ENCODE measurements around the gene ST7.

The ST7 gene

DNA sequence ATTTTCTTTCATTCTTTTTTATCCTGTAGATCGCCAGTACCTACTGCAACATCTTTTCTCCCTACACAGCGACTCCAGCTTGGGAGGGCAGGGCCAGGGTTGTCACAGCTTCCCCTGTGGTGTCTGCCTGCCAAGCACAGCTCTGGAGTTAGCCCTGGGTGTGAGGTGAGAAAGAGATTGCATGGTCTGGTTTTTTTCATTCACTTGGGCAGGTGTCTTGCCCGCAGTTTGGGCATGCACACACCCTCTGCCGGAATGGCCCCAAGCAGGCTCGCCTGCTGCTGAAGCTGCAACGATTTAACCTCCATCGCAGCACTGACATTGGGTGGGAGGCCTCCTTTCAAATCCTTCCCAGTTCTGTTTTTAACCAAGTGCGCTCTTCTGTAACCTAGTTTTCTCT is 236.8 kb downstream of the ST7 start:
- ATAC-seq = no peak
- TF ChIP-seq, protein P1, sequence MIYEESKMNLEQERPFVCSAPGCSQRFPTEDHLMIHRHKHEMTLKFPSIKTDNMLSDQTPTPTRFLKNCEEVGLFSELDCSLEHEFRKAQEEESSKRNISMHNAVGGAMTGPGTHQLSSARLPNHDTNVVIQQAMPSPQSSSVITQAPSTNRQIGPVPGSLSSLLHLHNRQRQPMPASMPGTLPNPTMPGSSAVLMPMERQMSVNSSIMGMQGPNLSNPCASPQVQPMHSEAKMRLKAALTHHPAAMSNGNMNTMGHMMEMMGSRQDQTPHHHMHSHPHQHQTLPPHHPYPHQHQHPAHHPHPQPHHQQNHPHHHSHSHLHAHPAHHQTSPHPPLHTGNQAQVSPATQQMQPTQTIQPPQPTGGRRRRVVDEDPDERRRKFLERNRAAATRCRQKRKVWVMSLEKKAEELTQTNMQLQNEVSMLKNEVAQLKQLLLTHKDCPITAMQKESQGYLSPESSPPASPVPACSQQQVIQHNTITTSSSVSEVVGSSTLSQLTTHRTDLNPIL (CRISPR knock-in tag; IDR thresholded peaks at IDR 0.05; ENCODE audit: low read depth) = no peak
- no peak for TF ChIP-seq ISL1 (CRISPR knock-in tag; IDR thresholded peaks at IDR 0.05)
- TF ChIP-seq TOX (CRISPR knock-in tag; IDR thresholded peaks at IDR 0.05; ENCODE audit: borderline replicate concordance) = no peak
- no peak for TF ChIP-seq ZC3H10 (CRISPR knock-in tag; IDR thresholded peaks at IDR 0.05)
- no peak for TF ChIP-seq OSR1 (CRISPR knock-in tag; IDR thresholded peaks at IDR 0.05)
- TF ChIP-seq ARNTL (CRISPR knock-in tag; IDR thresholded peaks at IDR 0.05; ENCODE audit: borderline replicate concordance, low read depth) = no peak
- TF ChIP-seq ESRRG (CRISPR knock-in tag; IDR thresholded peaks at IDR 0.05) = no peak
- TF ChIP-seq, protein P2, sequence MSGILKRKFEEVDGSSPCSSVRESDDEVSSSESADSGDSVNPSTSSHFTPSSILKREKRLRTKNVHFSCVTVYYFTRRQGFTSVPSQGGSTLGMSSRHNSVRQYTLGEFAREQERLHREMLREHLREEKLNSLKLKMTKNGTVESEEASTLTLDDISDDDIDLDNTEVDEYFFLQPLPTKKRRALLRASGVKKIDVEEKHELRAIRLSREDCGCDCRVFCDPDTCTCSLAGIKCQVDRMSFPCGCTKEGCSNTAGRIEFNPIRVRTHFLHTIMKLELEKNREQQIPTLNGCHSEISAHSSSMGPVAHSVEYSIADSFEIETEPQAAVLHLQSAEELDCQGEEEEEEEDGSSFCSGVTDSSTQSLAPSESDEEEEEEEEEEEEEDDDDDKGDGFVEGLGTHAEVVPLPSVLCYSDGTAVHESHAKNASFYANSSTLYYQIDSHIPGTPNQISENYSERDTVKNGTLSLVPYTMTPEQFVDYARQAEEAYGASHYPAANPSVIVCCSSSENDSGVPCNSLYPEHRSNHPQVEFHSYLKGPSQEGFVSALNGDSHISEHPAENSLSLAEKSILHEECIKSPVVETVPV (CRISPR knock-in tag; IDR thresholded peaks at IDR 0.05) = no peak
- TF ChIP-seq ZFP30 (CRISPR knock-in tag; IDR thresholded peaks at IDR 0.05) = no peak

DNA sequence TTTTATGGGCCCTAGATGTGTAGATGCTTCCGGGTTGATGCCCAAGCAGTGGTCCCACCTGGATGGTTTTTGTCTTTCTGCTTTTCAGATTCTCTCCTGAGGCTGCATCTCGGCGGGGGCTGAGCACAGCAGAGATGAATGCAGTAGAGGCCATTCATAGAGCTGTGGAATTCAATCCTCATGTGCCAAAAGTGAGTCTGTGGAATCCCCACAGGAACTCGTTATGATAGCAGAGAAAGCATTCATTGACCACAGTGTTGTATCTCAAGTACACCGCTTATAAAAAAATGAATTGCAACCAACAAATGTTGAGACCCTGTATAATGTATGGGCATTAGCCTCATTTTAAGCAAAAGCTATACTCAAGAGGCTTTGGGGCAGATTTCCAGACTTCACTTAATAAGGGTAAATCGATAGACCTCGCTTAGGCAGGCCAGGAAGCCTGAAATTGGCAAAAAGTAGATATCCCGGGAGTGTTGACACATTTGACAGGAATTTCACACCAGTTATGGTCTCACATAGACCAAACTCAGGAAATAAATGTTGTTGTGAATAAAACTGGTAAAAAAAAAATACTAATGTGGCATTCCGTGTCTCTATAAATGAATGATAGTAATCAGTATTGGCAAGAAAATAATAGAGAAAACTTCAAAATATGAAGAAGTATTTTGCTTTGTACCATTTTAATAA is 237.6 kb downstream of the ST7 start:
- no peak for TF ChIP-seq TOX (CRISPR knock-in tag; IDR thresholded peaks at IDR 0.05; ENCODE audit: borderline replicate concordance)
- TF ChIP-seq ZFP3 (CRISPR knock-in tag; IDR thresholded peaks at IDR 0.05) = no peak
- no peak for ATAC-seq

DNA sequence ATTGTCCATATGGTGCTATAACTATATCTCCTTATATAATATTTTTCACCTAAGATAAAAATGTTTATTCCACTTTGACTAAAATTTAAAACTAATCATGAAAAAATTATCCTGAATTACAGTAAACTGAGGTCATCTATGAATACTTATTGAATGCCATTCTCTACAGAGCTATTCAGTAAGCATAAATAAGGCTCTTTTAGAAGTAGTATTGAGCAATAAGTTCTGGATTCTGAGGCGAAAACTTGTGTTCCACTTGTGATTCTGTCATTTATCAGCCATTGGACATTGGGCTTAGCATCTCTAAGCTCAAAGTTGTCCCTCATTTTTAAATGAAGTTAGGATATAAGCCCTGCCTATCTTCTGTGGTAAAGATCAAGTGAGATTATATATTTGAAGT is 238.8 kb downstream of the ST7 start:
- no peak for ATAC-seq
- TF ChIP-seq, protein P3, sequence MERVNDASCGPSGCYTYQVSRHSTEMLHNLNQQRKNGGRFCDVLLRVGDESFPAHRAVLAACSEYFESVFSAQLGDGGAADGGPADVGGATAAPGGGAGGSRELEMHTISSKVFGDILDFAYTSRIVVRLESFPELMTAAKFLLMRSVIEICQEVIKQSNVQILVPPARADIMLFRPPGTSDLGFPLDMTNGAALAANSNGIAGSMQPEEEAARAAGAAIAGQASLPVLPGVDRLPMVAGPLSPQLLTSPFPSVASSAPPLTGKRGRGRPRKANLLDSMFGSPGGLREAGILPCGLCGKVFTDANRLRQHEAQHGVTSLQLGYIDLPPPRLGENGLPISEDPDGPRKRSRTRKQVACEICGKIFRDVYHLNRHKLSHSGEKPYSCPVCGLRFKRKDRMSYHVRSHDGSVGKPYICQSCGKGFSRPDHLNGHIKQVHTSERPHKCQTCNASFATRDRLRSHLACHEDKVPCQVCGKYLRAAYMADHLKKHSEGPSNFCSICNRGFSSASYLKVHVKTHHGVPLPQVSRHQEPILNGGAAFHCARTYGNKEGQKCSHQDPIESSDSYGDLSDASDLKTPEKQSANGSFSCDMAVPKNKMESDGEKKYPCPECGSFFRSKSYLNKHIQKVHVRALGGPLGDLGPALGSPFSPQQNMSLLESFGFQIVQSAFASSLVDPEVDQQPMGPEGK (CRISPR knock-in tag; IDR thresholded peaks at IDR 0.05; ENCODE audit: borderline replicate concordance) = no peak
- no peak for TF ChIP-seq ISL1 (CRISPR knock-in tag; IDR thresholded peaks at IDR 0.05)
- TF ChIP-seq ARNTL (CRISPR knock-in tag; IDR thresholded peaks at IDR 0.05; ENCODE audit: borderline replicate concordance, low read depth) = no peak
- TF ChIP-seq ZC3H10 (CRISPR knock-in tag; IDR thresholded peaks at IDR 0.05) = no peak
- no peak for TF ChIP-seq TCF4 (CRISPR knock-in tag; IDR thresholded peaks at IDR 0.05; ENCODE audit: borderline replicate concordance)
- TF ChIP-seq, protein P4, sequence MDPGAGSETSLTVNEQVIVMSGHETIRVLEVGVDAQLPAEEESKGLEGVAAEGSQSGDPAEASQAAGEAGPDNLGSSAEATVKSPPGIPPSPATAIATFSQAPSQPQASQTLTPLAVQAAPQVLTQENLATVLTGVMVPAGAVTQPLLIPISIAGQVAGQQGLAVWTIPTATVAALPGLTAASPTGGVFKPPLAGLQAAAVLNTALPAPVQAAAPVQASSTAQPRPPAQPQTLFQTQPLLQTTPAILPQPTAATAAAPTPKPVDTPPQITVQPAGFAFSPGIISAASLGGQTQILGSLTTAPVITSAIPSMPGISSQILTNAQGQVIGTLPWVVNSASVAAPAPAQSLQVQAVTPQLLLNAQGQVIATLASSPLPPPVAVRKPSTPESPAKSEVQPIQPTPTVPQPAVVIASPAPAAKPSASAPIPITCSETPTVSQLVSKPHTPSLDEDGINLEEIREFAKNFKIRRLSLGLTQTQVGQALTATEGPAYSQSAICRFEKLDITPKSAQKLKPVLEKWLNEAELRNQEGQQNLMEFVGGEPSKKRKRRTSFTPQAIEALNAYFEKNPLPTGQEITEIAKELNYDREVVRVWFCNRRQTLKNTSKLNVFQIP (CRISPR knock-in tag; IDR thresholded peaks at IDR 0.05; ENCODE audit: borderline replicate concordance, low read depth) = no peak

DNA sequence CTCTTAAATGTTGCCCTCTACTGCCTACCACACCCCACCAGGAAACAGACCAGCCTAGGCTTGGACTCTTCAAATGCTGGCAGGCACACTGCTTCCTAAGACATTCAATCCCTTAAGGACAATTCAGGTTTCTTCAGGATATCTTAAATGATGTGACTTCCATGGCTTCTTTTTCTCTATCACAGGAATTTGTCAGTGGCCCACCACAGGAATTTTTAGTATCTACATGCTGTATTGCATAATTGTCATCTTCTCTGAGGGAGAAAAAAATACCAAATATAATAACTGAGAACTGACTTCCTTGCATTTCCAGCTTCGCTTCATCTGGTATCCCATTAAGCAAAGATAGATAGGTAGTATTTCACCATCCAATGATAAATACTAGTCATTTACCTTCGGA is 240.3 kb downstream of the ST7 start:
- TF ChIP-seq SNAI2 (CRISPR knock-in tag; IDR thresholded peaks at IDR 0.05) = no peak
- ATAC-seq = peak; percentile 22; the same call in 1 of the 3 replicates

DNA sequence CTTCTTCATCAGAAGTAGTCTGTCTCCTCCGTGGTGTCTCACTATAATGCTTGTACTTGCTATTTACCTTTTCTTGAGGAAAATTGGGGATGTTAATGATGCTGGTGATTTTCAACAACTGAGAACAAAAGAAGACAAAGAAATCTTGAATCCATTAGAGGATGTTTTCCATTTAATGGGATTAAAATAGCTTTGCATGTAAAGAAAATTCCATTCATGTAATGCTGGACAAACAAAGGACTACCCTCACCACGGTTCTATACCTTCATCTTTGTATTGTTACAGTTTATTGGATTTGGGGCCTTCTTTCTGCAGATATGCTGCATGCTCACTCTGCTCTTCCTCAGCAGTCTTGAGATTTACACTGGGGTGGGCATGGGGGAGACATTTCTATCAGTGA is 241.1 kb downstream of the ST7 start:
- no peak for ATAC-seq
- no peak for TF ChIP-seq ZNF8 (CRISPR knock-in tag; IDR thresholded peaks at IDR 0.05)
- TF ChIP-seq ISL1 (CRISPR knock-in tag; IDR thresholded peaks at IDR 0.05) = no peak
- no peak for TF ChIP-seq RARB (CRISPR knock-in tag; IDR thresholded peaks at IDR 0.05)
- TF ChIP-seq, protein P2 (CRISPR knock-in tag; IDR thresholded peaks at IDR 0.05) = no peak
- no peak for TF ChIP-seq TOX (CRISPR knock-in tag; IDR thresholded peaks at IDR 0.05; ENCODE audit: borderline replicate concordance)
- TF ChIP-seq, protein P5, sequence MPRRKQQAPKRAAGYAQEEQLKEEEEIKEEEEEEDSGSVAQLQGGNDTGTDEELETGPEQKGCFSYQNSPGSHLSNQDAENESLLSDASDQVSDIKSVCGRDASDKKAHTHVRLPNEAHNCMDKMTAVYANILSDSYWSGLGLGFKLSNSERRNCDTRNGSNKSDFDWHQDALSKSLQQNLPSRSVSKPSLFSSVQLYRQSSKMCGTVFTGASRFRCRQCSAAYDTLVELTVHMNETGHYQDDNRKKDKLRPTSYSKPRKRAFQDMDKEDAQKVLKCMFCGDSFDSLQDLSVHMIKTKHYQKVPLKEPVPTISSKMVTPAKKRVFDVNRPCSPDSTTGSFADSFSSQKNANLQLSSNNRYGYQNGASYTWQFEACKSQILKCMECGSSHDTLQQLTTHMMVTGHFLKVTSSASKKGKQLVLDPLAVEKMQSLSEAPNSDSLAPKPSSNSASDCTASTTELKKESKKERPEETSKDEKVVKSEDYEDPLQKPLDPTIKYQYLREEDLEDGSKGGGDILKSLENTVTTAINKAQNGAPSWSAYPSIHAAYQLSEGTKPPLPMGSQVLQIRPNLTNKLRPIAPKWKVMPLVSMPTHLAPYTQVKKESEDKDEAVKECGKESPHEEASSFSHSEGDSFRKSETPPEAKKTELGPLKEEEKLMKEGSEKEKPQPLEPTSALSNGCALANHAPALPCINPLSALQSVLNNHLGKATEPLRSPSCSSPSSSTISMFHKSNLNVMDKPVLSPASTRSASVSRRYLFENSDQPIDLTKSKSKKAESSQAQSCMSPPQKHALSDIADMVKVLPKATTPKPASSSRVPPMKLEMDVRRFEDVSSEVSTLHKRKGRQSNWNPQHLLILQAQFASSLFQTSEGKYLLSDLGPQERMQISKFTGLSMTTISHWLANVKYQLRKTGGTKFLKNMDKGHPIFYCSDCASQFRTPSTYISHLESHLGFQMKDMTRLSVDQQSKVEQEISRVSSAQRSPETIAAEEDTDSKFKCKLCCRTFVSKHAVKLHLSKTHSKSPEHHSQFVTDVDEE (CRISPR knock-in tag; IDR thresholded peaks at IDR 0.05) = no peak
- TF ChIP-seq, protein P4 (CRISPR knock-in tag; IDR thresholded peaks at IDR 0.05; ENCODE audit: borderline replicate concordance, low read depth) = no peak
- no peak for TF ChIP-seq OSR1 (CRISPR knock-in tag; IDR thresholded peaks at IDR 0.05)
- TF ChIP-seq, protein P3 (CRISPR knock-in tag; IDR thresholded peaks at IDR 0.05; ENCODE audit: borderline replicate concordance) = no peak
- no peak for TF ChIP-seq ZNF565 (CRISPR knock-in tag; conservative IDR thresholded peaks at IDR 0.05; ENCODE audit: low read depth)
- no peak for TF ChIP-seq ZFP3 (CRISPR knock-in tag; IDR thresholded peaks at IDR 0.05)

All from SK-N-SH treated with all-trans-retinoic acid at 6 μM for 48 hours (cell line).